BE2C (cell line): ENCODE measurements around the gene PPP6R2.

Experiments used
- DNase-seq: peaks from one replicate; pipeline ENCODE4 v3.0.0-alpha.2; 2020
- H3K27me3 ChIP-seq: fragments of 250-450 bp; sonication (Bioruptor Pico); 2 replicates; pipeline ENCODE4 v1.5.1; 2020; ENCODE audit warnings: mild to moderate bottlenecking
- H3K36me3 ChIP-seq: fragments of 250-450 bp; sonication (Bioruptor Pico); 2 replicates; pipeline ENCODE4 v1.5.1; 2020; ENCODE audit warnings: mild to moderate bottlenecking
- H3K4me1 ChIP-seq: fragments of 250-450 bp; sonication (Bioruptor Pico); 2 replicates; pipeline ENCODE4 v1.5.1; 2020
- H3K4me3 ChIP-seq: 2 replicates; pipeline ENCODE4 v1.5.1; 2011; ENCODE audit warnings: low read depth, low read length
- H3K9me3 ChIP-seq: fragments of 250-450 bp; sonication (Bioruptor Pico); 2 replicates; pipeline ENCODE4 v1.5.1; 2020
- TF ChIP-seq, protein P1 (sequence below): IDR thresholded peaks from 2 replicates; pipeline ENCODE4 v1.5.1; 2012; ENCODE audit warnings: mild to moderate bottlenecking, low read depth, low read length

Gene PPP6R2

DNA sequence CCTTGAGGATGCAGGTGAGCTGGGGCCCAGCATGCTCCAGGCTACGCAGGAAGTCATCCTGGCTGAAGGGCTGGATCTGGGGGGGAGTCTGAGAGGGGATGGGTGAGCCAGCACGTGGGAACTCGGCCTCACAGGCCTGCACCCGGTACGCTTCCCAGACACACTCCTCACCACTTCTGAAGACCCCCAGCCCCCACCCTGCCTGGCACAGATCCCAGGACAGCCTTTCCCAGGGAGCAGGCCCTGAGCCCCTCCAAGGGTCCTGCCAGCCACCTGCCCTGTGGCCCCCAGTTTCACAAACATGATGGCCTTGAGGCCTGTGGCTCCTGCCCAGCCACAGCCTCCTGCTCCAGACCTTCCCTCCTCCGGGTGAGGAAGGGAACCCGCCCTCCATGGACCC, 30.1 kb upstream of the PPP6R2 start:
- H3K4me3 ChIP-seq: no peak overlapping the region
- peak; percentile 23 for DNase-seq

GRCh38 chr22:50313600-50313999, 29.5 kb upstream of the PPP6R2 start:
- H3K4me3 ChIP-seq: no peak overlapping the region
- H3K4me1 ChIP-seq: peaks cover 20% of the 10 kb centered on the region
- TF ChIP-seq, protein P1, sequence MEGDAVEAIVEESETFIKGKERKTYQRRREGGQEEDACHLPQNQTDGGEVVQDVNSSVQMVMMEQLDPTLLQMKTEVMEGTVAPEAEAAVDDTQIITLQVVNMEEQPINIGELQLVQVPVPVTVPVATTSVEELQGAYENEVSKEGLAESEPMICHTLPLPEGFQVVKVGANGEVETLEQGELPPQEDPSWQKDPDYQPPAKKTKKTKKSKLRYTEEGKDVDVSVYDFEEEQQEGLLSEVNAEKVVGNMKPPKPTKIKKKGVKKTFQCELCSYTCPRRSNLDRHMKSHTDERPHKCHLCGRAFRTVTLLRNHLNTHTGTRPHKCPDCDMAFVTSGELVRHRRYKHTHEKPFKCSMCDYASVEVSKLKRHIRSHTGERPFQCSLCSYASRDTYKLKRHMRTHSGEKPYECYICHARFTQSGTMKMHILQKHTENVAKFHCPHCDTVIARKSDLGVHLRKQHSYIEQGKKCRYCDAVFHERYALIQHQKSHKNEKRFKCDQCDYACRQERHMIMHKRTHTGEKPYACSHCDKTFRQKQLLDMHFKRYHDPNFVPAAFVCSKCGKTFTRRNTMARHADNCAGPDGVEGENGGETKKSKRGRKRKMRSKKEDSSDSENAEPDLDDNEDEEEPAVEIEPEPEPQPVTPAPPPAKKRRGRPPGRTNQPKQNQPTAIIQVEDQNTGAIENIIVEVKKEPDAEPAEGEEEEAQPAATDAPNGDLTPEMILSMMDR: no peak
- peak; percentile 26 for DNase-seq
- no peaks in the 10 kb centered on the region for H3K36me3 ChIP-seq
- no peaks in the 10 kb centered on the region for H3K9me3 ChIP-seq
- H3K27me3 ChIP-seq: no peaks in the 10 kb centered on the region

More for the DNA sequence above, 30.1 kb upstream of the PPP6R2 start:
- Histone ChIP-seq H3K36me3 (no peaks in the 10 kb centered on the region), H3K4me1 (peaks cover 25% of the 10 kb centered on the region), H3K27me3 (no peaks in the 10 kb centered on the region), H3K9me3 (no peaks in the 10 kb centered on the region)
- TF ChIP-seq, protein P1: no peak

DNA sequence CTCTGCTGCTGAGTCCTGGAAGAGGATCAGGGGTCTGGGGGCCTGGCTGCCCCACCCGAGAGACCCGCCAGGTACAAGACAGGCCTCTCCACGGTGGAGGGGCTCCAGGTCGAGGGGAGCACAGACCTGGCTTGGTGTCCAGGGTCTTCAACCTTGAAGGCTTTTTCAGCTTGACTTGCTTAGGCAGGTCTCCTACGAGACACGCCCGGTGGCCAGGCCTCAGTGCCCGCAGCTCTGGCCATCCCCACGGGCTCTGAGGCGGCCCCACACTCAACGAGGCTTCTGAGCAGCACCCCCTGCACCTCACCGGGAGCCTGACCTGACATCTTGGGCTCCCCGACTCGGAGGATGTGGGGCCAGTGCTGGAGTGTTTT, 29.1 kb upstream of the PPP6R2 start:
- H3K4me1 ChIP-seq: peaks cover 20% of the 10 kb centered on the region
- no peaks in the 10 kb centered on the region for H3K27me3 ChIP-seq
- no peak overlapping the region for H3K4me3 ChIP-seq
- peak; percentile 7 for DNase-seq
- no peaks in the 10 kb centered on the region for H3K36me3 ChIP-seq
- no peaks in the 10 kb centered on the region for H3K9me3 ChIP-seq
- TF ChIP-seq, protein P1: no peak

DNA sequence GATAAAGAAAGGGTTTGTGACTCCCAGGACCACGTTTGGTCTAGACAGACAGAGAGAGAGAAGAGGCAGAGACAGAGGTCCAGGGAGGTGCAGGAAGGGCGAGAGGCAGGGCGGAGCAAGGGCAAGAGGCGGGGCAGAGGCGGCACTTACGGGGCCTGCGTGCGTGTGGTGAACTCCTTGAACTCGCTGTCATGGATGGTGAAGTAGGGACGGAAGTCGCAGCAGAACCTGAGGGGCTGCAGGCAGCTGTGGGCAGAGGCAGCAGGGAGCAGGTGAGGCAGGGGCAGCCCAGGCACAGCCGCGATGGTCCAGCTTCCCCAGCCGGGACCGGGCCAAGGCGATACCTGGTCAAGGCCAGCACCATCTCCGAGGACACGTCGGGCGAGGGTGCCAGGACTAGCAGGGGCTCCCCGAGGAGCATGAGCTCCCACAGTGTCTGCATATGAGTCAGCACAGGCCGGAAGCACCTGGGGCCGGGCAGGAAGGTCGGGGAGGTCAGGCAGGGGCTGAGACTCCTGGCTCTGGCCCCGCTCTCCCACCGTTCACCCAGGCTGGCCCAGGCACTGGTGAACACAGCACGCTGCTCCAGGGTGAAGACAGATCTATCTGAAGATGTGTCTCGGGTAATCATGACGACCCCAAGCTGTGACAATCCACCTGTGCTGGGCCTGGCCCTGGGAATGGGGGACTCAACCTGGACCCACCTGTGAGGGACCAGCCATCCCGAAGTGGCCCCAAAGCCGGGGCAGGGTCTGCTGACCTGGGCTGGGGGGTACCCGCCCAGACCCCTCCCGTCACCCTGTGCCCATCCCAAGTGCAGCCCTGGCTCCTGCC, 28.5 kb upstream of the PPP6R2 start:
- H3K4me3 ChIP-seq: no peak overlapping the region

GRCh38 chr22:50315289-50316113, 27.6 kb upstream of the PPP6R2 start:
- H3K9me3 ChIP-seq: no peaks in the 10 kb centered on the region
- DNase-seq: peak; percentile 11
- peaks cover 9% of the 10 kb centered on the region for H3K4me1 ChIP-seq
- TF ChIP-seq, protein P1: no peak
- no peak overlapping the region for H3K4me3 ChIP-seq
- H3K27me3 ChIP-seq: no peaks in the 10 kb centered on the region
- no peaks in the 10 kb centered on the region for H3K36me3 ChIP-seq

More for the DNA sequence above, 28.5 kb upstream of the PPP6R2 start:
- no peaks in the 10 kb centered on the region for H3K36me3 ChIP-seq
- H3K4me1 ChIP-seq: peaks cover 15% of the 10 kb centered on the region
- TF ChIP-seq, protein P1: no peak
- no peaks in the 10 kb centered on the region for H3K9me3 ChIP-seq
- H3K27me3 ChIP-seq: no peaks in the 10 kb centered on the region
- peak; percentile 19 for DNase-seq
